Islet of Langerhans (tissue), 1 donor: ENCODE results near the gene HSD17B7.

Experiments used
- FAIRE-seq: peaks from one replicate; lab custom pipeline; 2011; peaks lifted over from hg19 to GRCh38; lab: Jason Lieb, UNC

HSD17B7 gene

DNA sequence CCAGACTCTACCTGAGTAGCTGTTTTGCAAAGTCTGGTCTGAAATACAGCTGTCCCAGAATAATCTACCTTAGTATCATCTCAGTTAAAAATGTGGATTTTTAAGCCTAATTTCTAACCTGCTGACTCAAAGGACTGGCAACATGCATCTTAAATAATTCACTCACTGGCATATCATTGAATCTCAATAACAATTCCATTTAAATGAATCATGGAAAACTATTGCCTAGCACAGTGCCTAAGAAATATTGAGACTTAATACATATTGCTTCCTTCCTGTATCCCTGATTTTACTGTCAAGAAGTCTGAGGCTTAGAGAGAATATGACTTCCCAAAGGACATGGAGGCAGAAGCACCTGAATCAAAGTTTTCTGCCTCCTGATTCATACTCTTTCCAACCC lies 67.3 kb downstream of the HSD17B7 start:
- FAIRE-seq: no peak

DNA sequence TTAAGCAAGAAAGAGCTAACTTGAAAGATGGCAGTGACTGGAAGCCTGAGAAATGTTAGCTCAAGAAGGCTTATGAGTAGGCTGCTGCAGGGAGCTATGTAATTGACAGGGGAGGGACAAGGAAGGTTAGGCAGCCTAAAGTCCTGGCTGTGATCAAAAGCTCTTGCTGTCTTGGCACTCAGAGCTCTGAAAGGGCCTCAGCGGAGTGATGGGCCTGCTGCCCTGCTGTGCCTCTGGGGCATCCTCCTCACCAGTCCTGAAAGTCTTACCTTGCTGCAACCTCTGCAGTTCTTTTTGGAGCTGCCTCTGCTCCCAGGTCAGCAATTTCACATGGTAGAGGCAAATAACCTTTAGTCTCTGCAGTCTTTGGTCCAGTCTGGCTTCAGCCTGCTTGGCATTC lies 68.7 kb downstream of the HSD17B7 start:
- no peak for FAIRE-seq

DNA sequence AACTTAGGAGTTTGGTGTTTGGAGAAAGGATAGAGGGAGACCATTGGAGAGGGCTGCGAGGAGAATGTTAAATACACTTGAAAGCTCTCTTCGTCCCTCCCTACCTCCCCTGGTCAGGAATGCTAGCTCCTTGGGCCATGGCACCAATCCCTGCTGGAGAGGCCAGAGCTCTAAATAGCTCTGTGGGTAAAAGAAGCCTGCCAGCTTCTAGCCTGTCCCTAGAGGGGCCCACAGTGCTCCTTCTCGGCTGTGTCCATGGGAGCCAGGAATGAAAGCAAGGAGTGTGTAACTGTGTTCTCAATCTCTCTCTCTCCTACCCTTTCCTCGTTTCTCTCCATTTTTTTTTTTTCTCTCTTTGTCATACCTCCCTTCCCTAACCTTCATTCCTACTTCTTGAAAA lies 70.6 kb downstream of the HSD17B7 start, which contains the start of gene CCDC190:
Gene CCDC190, minus strand, starts transcription at position 75 of the 400 bp plus-strand sequence. CDS start 1,529 bp downstream, outside the sequence.
- no peak for FAIRE-seq

DNA sequence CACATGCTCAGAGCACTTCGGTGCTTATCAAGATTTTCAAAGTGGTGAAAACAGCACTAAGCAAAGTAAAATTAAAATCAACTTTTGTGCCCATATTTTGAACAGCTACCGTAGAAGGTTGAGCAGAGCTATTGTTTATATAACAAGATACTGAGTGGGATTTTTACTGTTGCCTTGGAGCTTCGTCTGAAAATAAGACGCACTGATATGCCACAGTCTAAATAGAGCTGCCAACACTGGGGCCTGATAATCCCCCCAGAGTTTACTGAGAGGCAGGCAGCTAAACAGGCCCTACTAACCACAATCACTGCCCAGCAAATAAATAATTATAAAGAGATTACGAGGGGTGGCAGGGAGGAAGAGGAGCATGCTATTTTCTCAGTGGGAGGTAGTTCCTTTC lies 71.1 kb downstream of the HSD17B7 start:
- FAIRE-seq: no peak
